ENCODE measurements around the gene PCNP. TPM values are rescaled to one million over a fixed set of nuclear protein-coding genes. Genes with fewer than 3 reads are reported as not detected.

The PCNP gene
- polyA plus RNA-seq, 1 of the 3 experiments (the other 2 are of a cell fraction), result 45.8 TPM

- TF ChIP-seq RFX5 (IDR thresholded peaks at IDR 0.05; ENCODE audit: low read length), result no peak
- TF ChIP-seq NFIC (IDR thresholded peaks at IDR 0.05; ENCODE audit: borderline replicate concordance), result no peak
- no peak for TF ChIP-seq TEAD4 (IDR thresholded peaks at IDR 0.05; ENCODE audit: borderline replicate concordance, insufficient read depth)
- TF ChIP-seq RXRA (IDR thresholded peaks at IDR 0.05; ENCODE audit: borderline replicate concordance, low read depth), result no peak
- no peak for TF ChIP-seq FOXJ3 (CRISPR knock-in tag; IDR thresholded peaks at IDR 0.05)
Measured at GRCh38 chr3:101529816-101530685, 43.9 kb upstream of the PCNP start (continued).

GRCh38 chr3:101530686-101531047 lies 43.3 kb upstream of the PCNP start:
- Histone ChIP-seq H3K36me3 (replicated peaks in 1 of 2; ENCODE audit: control insufficient read depth in 1 of 2, insufficient read depth in 2 of 2, low read length in 1 of 2) (no peaks in the 10 kb centered on the region), H4K20me1 (ENCODE audit: insufficient read depth) (no peaks in the 10 kb centered on the region), H3K4me3 (ENCODE audit: low read depth in 2 of 2, low read length in 1 of 2) (no peak overlapping the region), H3K27ac (ENCODE audit: low read depth in 2 of 2, low read length in 1 of 2) (no peak overlapping the region), H3K9me2 (no peaks in the 10 kb centered on the region), H2AFZ (ENCODE audit: low read depth) (no peak overlapping the region), H3K27me3 (ENCODE audit: insufficient read depth) (no peaks in the 10 kb centered on the region), H3K4me1 (ENCODE audit: control insufficient read depth in 1 of 2, insufficient read depth in 2 of 2, low read depth in 1 of 2, low read length in 1 of 2) (no peaks in the 10 kb centered on the region; a peak in 1 of 4 replicates), H3K9ac (no peak overlapping the region), H3K79me2 (ENCODE audit: insufficient read depth) (no peaks in the 10 kb centered on the region), H3K9me3 (no peaks in the 10 kb centered on the region), H3F3A (replicated peaks; ENCODE audit: insufficient read depth) (peaks cover 4% of the 10 kb centered on the region), H3K4me2 (no peak overlapping the region)
- no peak for DNase-seq
- CTCF ChIA-PET, result no interaction called here
- TF ChIP-seq ELF1 (IDR thresholded peaks at IDR 0.05) (no peak), SIN3A (IDR thresholded peaks at IDR 0.05; ENCODE audit: borderline replicate concordance, low read depth, low read length) (no peak), FOSL2 (IDR thresholded peaks at IDR 0.05; ENCODE audit: borderline replicate concordance, low read depth) (no peak), EP300 (IDR thresholded peaks at IDR 0.05; ENCODE audit: borderline replicate concordance in 1 of 2, low read depth in 1 of 2, low read length in 1 of 2) (no peak), SMC3 (IDR thresholded peaks at IDR 0.05; ENCODE audit: low read depth, low read length) (no peak), USF1 (IDR thresholded peaks at IDR 0.05; ENCODE audit: borderline replicate concordance, low read depth) (no peak), GATA2 (CRISPR knock-in tag; IDR thresholded peaks at IDR 0.05) (no peak), MAX (IDR thresholded peaks at IDR 0.05; ENCODE audit: low read depth) (no peak), RCOR1 (IDR thresholded peaks at IDR 0.05; ENCODE audit: low read length) (no peak), MEF2A (IDR thresholded peaks at IDR 0.05; ENCODE audit: borderline replicate concordance, low read depth) (no peak), RXRA (IDR thresholded peaks at IDR 0.05; ENCODE audit: borderline replicate concordance, low read depth) (no peak)
- POLR2A ChIA-PET, result no interaction called here
- 55% methylated on average over 2 of the region's 2 CpGs for WGBS (ENCODE audit: low lambda C conversion rate)
